HepG2 (cell line): ENCODE data around the gene PTCD1. TPM values are rescaled to one million over a fixed set of nuclear protein-coding genes. Genes with fewer than 3 reads are reported as not detected.

ENCODE experiments used
- FIP1L1 ChIP-seq: fragments of 200-400 bp; formaldehyde crosslinking; IDR thresholded peaks from 2 replicates; pipeline ENCODE4 v1.6.1; 2018; ENCODE audit warnings: low read depth, mild to moderate bottlenecking, low read length, moderate library complexity, borderline replicate concordance; ENCODE audit not compliant: insufficient read depth
- FOXP1 ChIP-seq, 2 experiments: fragments of 450-650 bp in 1 of 2; IDR thresholded peaks; 2 replicates each; pipeline ENCODE4 v1.6.1; 2017 to 2018; ENCODE audit warnings: antibody characterized with exemption in 1 of 2
- FOXP4 ChIP-seq: sonication (generic); formaldehyde crosslinking; IDR thresholded peaks from 2 replicates; pipeline ENCODE4 v1.4.0; 2020; ENCODE audit warnings: missing genetic modification reagents
- LCORL ChIP-seq, 2 experiments: fragments of 450-650 bp in 1 of 2; sonication (generic) in 1 of 2; formaldehyde crosslinking in 1 of 2; IDR thresholded peaks; 2 replicates each; pipeline versions ENCODE4 v1.5.0 to v1.6.1; 2017 to 2020; ENCODE audit warnings: antibody characterized with exemption in 1 of 2, missing genetic modification reagents in 1 of 2
- MBNL3 ChIP-seq: fragments of 250-450 bp; sonication (Bioruptor Pico); conservative IDR thresholded peaks from 2 replicates; pipeline ENCODE4 v1.8.0; 2022; ENCODE audit warnings: mild to moderate bottlenecking, inconsistent platforms
- MLX ChIP-seq: IDR thresholded peaks from 2 replicates; pipeline ENCODE4 v1.6.1; 2016
- ZNF609 ChIP-seq: sonication (generic); formaldehyde crosslinking; IDR thresholded peaks from 2 replicates; pipeline ENCODE4 v1.4.0; 2020; ENCODE audit warnings: mild to moderate bottlenecking, missing genetic modification reagents, borderline replicate concordance
- ZNF619 ChIP-seq: sonication (generic); formaldehyde crosslinking; IDR thresholded peaks from 2 replicates; pipeline ENCODE4 v1.4.0; 2020; ENCODE audit warnings: mild to moderate bottlenecking, missing genetic modification reagents
- polyA plus RNA-seq, 8 experiments: library from polyadenylated mRNA; depleted of rRNA in 3 of 8; stranded (reverse) in 7 of 8; unstranded in 1 of 8; fragments of >200 nt; fragmentation: Illumina TruSeq in 4 of 8; extraction: Trizol in 4 of 8; gene quantifications; 2 replicates each; pipeline versions ENCODE4 v1.2.1 to v1.2.3, GENCODE V29; 2011 to 2016; ENCODE audit warnings: low read depth in 4 of 8, missing spikeins in 1 of 8, mixed read lengths in 1 of 8; ENCODE audit not compliant: insufficient read depth in 1 of 8
- total RNA-seq, 5 experiments: library from RNA; depleted of rRNA; stranded (reverse); fragments of >200 nt; fragmentation: Illumina TruSeq; extraction: Trizol; gene quantifications; 2 replicates each; pipeline ENCODE4 v1.2.3, GENCODE V29; 2016; ENCODE audit warnings: low read depth in 1 of 5
- TF ChIP-seq, protein P1 (sequence below): sonication (generic); formaldehyde crosslinking; IDR thresholded peaks from 2 replicates; pipeline ENCODE4 v1.5.1; 2020; ENCODE audit warnings: mild to moderate bottlenecking, missing genetic modification reagents, moderate library complexity

The PTCD1 gene
- total and polyA plus RNA-seq, 2 of the 13 experiments (the other 11 are each of a cell fraction or from before 2014, with no cell fraction given): 3.0 to 8.4 TPM

GRCh38 chr7:99440195-99440594, 1.6 kb upstream of the PTCD1 start (continued):
- TF ChIP-seq, protein P1, sequence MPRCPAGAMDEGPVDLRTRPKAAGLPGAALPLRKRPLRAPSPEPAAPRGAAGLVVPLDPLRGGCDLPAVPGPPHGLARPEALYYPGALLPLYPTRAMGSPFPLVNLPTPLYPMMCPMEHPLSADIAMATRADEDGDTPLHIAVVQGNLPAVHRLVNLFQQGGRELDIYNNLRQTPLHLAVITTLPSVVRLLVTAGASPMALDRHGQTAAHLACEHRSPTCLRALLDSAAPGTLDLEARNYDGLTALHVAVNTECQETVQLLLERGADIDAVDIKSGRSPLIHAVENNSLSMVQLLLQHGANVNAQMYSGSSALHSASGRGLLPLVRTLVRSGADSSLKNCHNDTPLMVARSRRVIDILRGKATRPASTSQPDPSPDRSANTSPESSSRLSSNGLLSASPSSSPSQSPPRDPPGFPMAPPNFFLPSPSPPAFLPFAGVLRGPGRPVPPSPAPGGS (CRISPR knock-in tag): no peak
- TF ChIP-seq FOXP1 (IDR thresholded peaks at IDR 0.05) (no peak), FOXP1 (CRISPR knock-in tag; IDR thresholded peaks at IDR 0.05) (peak; percentile 84), ZNF619 (CRISPR knock-in tag) (no peak), MLX (CRISPR knock-in tag) (no peak), FIP1L1 (no peak), MBNL3 (CRISPR knock-in tag) (no peak), ZNF609 (CRISPR knock-in tag) (no peak), FOXP4 (CRISPR knock-in tag) (peak; percentile 80), LCORL (IDR thresholded peaks at IDR 0.05) (no peak), LCORL (CRISPR knock-in tag; IDR thresholded peaks at IDR 0.05) (no peak)
- TF ChIP-seq, all 625 proteins: peak for 7
